IMR-90 (cell line): ENCODE results near the gene CYP4Z1. TPM values are rescaled to one million over a fixed set of nuclear protein-coding genes. Genes with fewer than 3 reads are reported as not detected.

ENCODE experiments used
- ATAC-seq: fragments of 200-7000 bp; cut with Tn5 transposase; 2 replicates; pipeline ENCODE4 v1.9.1; 2020; ENCODE audit warnings: low read depth, mild to moderate bottlenecking, moderate library complexity
- BruUV-seq: library from RNA; stranded (reverse); fragments of 400-500 nt; replicated peaks from 2 replicates; lab custom pipeline; 2021; lab: Mats Ljungman, UMichigan
- CTCF ChIA-PET: fragments of 300-600 bp; formaldehyde crosslinking; extraction: SDS; loops from one replicate; lab custom pipeline; 2021; ENCODE audit warnings: antibody characterized with exemption; lab: Yijun Ruan, JAX
- POLR2A ChIA-PET: fragments of 300-600 bp; sonication (Branson Sonifier 250); formaldehyde crosslinking; loops from one replicate; lab custom pipeline; 2022; ENCODE audit warnings: antibody characterized with exemption; ENCODE audit not compliant: unreplicated experiment; lab: Charles Lee
- DNase-seq: peaks from one replicate; pipeline ENCODE4 v3.0.0; 2013
- H2AFZ ChIP-seq: replicated peaks from 2 replicates; pipeline ENCODE3; 2013; ENCODE audit warnings: low read length, mild to moderate bottlenecking; ENCODE audit not compliant: poor library complexity
- H2AK5ac ChIP-seq: 2 replicates; pipeline ENCODE4 v1.6.1; 2013; ENCODE audit warnings: low read depth, low read length, inconsistent platforms
- H2AK9ac ChIP-seq: replicated peaks from 2 replicates; pipeline ENCODE3; 2013; ENCODE audit warnings: mild to moderate bottlenecking, low read depth, low read length, moderate library complexity; ENCODE audit not compliant: poor library complexity
- H2BK120ac ChIP-seq: 2 replicates; pipeline ENCODE4 v1.6.1; 2013; ENCODE audit warnings: low read depth, low read length, inconsistent platforms
- H2BK15ac ChIP-seq: 3 replicates; pipeline ENCODE4 v1.6.1; 2013; ENCODE audit warnings: low read depth, low read length, inconsistent platforms
- H2BK20ac ChIP-seq: 2 replicates; pipeline ENCODE4 v1.6.1; 2013; ENCODE audit warnings: low read depth, mild to moderate bottlenecking, inconsistent platforms, low read length, moderate library complexity
- H2BK5ac ChIP-seq: 2 replicates; pipeline ENCODE4 v1.6.1; 2013; ENCODE audit warnings: mild to moderate bottlenecking, low read depth, low read length, inconsistent platforms; ENCODE audit not compliant: poor library complexity, severe bottlenecking
- H3K14ac ChIP-seq: replicated peaks from 2 replicates; pipeline ENCODE4 v1.6.1; 2013; ENCODE audit warnings: low read depth, low read length, inconsistent platforms
- H3K18ac ChIP-seq: 2 replicates; pipeline ENCODE4 v1.6.1; 2013; ENCODE audit warnings: low read depth, low read length, control low read depth
- H3K23ac ChIP-seq: 2 replicates; pipeline ENCODE4 v1.6.1; 2013; ENCODE audit warnings: low read depth, low read length, inconsistent platforms
- H3K27ac ChIP-seq: 2 replicates; pipeline ENCODE4 v1.5.1; 2013; ENCODE audit warnings: mild to moderate bottlenecking, control low read depth, low read length; ENCODE audit not compliant: insufficient read depth
- H3K27me3 ChIP-seq: 2 replicates; pipeline ENCODE4 v1.6.1; 2013; ENCODE audit warnings: low read length; ENCODE audit not compliant: control insufficient read depth, insufficient read depth
- H3K36me3 ChIP-seq: 2 replicates; pipeline ENCODE4 v1.6.1; 2013; ENCODE audit warnings: low read length, mixed read lengths; ENCODE audit not compliant: control insufficient read depth, insufficient read depth
- H3K4ac ChIP-seq: 2 replicates; pipeline ENCODE4 v1.6.1; 2013; ENCODE audit warnings: low read depth, low read length, inconsistent platforms
- H3K4me1 ChIP-seq: 2 replicates; pipeline ENCODE4 v1.6.1; 2013; ENCODE audit warnings: low read length, mixed read lengths; ENCODE audit not compliant: control insufficient read depth, insufficient read depth
- H3K4me2 ChIP-seq: 2 replicates; pipeline ENCODE4 v1.6.1; 2013; ENCODE audit warnings: low read depth, mild to moderate bottlenecking, control low read depth, low read length, moderate library complexity
- H3K4me3 ChIP-seq: 2 replicates; pipeline ENCODE4 v1.5.1; 2013; ENCODE audit warnings: low read depth, mild to moderate bottlenecking, control low read depth, low read length, moderate library complexity; ENCODE audit not compliant: insufficient read depth
- H3K56ac ChIP-seq: 2 replicates; pipeline ENCODE4 v1.6.1; 2013; ENCODE audit warnings: low read length, inconsistent platforms; ENCODE audit not compliant: insufficient read depth; ENCODE audit errors: extremely low read depth
- H3K79me1 ChIP-seq, 2 experiments: 2 replicates each; pipeline ENCODE4 v1.6.1; 2013; ENCODE audit warnings: low read length in 2 of 2, inconsistent platforms in 1 of 2, low read depth in 1 of 2
- H3K9ac ChIP-seq: 2 replicates; pipeline ENCODE4 v1.6.1; 2013; ENCODE audit warnings: low read depth, low read length, control low read depth
- H3K9me1 ChIP-seq: 2 replicates; pipeline ENCODE4 v1.6.1; 2013; ENCODE audit warnings: low read length, inconsistent platforms; ENCODE audit not compliant: insufficient read depth
- H3K9me3 ChIP-seq: 2 replicates; pipeline ENCODE4 v1.6.1; 2013; ENCODE audit warnings: low read length; ENCODE audit not compliant: control insufficient read depth, insufficient read depth
- H4K20me1 ChIP-seq: 2 replicates; pipeline ENCODE4 v1.6.1; 2013; ENCODE audit warnings: low read length, inconsistent platforms; ENCODE audit not compliant: insufficient read depth
- H4K5ac ChIP-seq: 2 replicates; pipeline ENCODE4 v1.6.1; 2013; ENCODE audit warnings: mild to moderate bottlenecking, low read depth, low read length, control low read depth
- H4K8ac ChIP-seq, 2 experiments: 2 replicates each; pipeline ENCODE4 v1.6.1; 2013; ENCODE audit warnings: low read depth in 2 of 2, low read length in 2 of 2, control low read depth in 1 of 2, inconsistent platforms in 1 of 2
- H4K91ac ChIP-seq: 2 replicates; pipeline ENCODE4 v1.6.1; 2013; ENCODE audit warnings: low read depth, low read length, inconsistent platforms; ENCODE audit not compliant: insufficient read depth
- MAFK ChIP-seq: IDR thresholded peaks from 2 replicates; pipeline ENCODE4 v1.6.1; 2012; ENCODE audit warnings: low read depth, low read length, improper control_type of control experiment
- MAZ ChIP-seq: IDR thresholded peaks from 2 replicates; pipeline ENCODE4 v1.6.1; 2012; ENCODE audit warnings: low read depth, mild to moderate bottlenecking, low read length, improper control_type of control experiment, moderate library complexity, borderline replicate concordance
- RFX5 ChIP-seq: IDR thresholded peaks from 2 replicates; pipeline ENCODE4 v1.8.0; 2012; ENCODE audit warnings: low read depth, mild to moderate bottlenecking, low read length, moderate library complexity
- SMC3 ChIP-seq: fragments of 150-350 bp; IDR thresholded peaks from 2 replicates; pipeline ENCODE4 v1.6.1; 2016; ENCODE audit warnings: low read depth, mild to moderate bottlenecking, antibody characterized with exemption, low read length, moderate library complexity
- WGBS, 2 experiments: methylation state at CpG; one replicate each; pipeline versions ENCODE4 v1.1.5 to v1.1.7; 2013; ENCODE audit warnings: missing lambda C conversion rate in 2 of 2; ENCODE audit not compliant: insufficient read length in 1 of 2; ENCODE audit errors: extremely low coverage in 2 of 2; 5-methylcytosine and 5-hydroxymethylcytosine counted together
- dilution Hi-C: fragments of 300-500 bp; cut with HindIII; formaldehyde crosslinking; loops from one replicate; pipeline ENCODE4 v1.14.3; 2018; ENCODE audit warnings: low sequenced_read_pairs; ENCODE audit not compliant: unreplicated experiment
- in situ Hi-C: fragments of 300-500 bp; cut with MboI; formaldehyde crosslinking; loops from 3 replicates; pipeline ENCODE4 v1.14.3; 2019; ENCODE audit warnings: low sequenced_read_pairs, inconsistent platforms, mixed read lengths
- intact Hi-C: fragments of 100-400 bp; cut with micrococcal nuclease; formaldehyde crosslinking; loops from 2 replicates; pipeline ENCODE4 v1.10.0; 2022
- polyA plus RNA-seq, 3 experiments: library from polyadenylated mRNA; depleted of rRNA; stranded (reverse); fragments of >200 nt; gene quantifications; 2 replicates each; pipeline ENCODE4 v1.2.3, GENCODE V29; 2012; ENCODE audit warnings: low replicate concordance in 1 of 3
- total RNA-seq: library from RNA; depleted of rRNA; stranded (reverse); fragments of >200 nt; gene quantifications from 2 replicates; pipeline ENCODE4 v1.2.3, GENCODE V29; 2012
- TF ChIP-seq, protein P1 (sequence below): conservative IDR thresholded peaks from 2 replicates; pipeline ENCODE4 v1.5.1; 2012; ENCODE audit warnings: mild to moderate bottlenecking, low read depth, low read length, improper control_type of control experiment

CYP4Z1 gene
- total and polyA plus RNA-seq, 2 of the 4 experiments (the other 2 are of a cell fraction) = not detected

DNA sequence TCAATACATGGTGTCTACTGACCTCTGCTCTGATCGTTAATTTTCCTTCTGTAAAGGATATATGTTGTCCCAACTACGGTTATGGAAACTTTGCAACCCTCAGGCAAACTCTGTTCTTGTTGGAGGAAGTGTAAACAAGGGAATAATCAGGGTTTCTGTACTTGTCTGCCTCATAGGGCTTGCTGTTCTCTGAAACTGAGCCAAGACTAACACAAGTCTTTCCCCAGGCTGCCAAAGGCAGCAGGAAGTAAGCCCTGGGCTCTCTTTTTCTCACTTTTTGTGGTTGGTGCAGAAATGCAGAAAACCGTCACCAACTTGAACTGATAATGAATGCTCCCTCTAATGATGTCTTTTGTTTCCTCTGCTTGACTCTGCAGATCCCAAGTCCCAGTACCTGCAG, 36.0 kb upstream of the CYP4Z1 start:
- intact Hi-C loops = no loop called here
- in situ Hi-C loops = no loop called here
- no peak overlapping the region for H2BK120ac ChIP-seq
- H3K27ac ChIP-seq = no peak overlapping the region
- H3K23ac ChIP-seq = no peak overlapping the region
- POLR2A ChIA-PET = no interaction called here
- no peak overlapping the region for H3K9ac ChIP-seq
- no peak overlapping the region for H4K5ac ChIP-seq
- no peaks in the 10 kb centered on the region for H3K27me3 ChIP-seq
- no peak overlapping the region for H3K18ac ChIP-seq
- no peak overlapping the region for H3K4me2 ChIP-seq
- no peaks in the 10 kb centered on the region for H4K20me1 ChIP-seq
- no peak overlapping the region for H2AK5ac ChIP-seq
- ATAC-seq (no peak), DNase-seq (no peak)
- WGBS, 2 experiments = no CpG with 5 or more reads among the region's 3 CpGs
- H2AFZ ChIP-seq = no peak overlapping the region
- no peak overlapping the region for H4K91ac ChIP-seq
- no peak overlapping the region for H2BK5ac ChIP-seq
- H3K79me1 ChIP-seq = no peaks in the 10 kb centered on the region
- no peak overlapping the region for H3K14ac ChIP-seq
- CTCF ChIA-PET = no interaction called here
- no peaks in the 10 kb centered on the region for H3K4me1 ChIP-seq
- no peak overlapping the region for H2AK9ac ChIP-seq
- no peak overlapping the region for H3K56ac ChIP-seq
- H3K4me3 ChIP-seq = no peak overlapping the region
- H2BK15ac ChIP-seq = no peak overlapping the region
- TF ChIP-seq, protein P1, sequence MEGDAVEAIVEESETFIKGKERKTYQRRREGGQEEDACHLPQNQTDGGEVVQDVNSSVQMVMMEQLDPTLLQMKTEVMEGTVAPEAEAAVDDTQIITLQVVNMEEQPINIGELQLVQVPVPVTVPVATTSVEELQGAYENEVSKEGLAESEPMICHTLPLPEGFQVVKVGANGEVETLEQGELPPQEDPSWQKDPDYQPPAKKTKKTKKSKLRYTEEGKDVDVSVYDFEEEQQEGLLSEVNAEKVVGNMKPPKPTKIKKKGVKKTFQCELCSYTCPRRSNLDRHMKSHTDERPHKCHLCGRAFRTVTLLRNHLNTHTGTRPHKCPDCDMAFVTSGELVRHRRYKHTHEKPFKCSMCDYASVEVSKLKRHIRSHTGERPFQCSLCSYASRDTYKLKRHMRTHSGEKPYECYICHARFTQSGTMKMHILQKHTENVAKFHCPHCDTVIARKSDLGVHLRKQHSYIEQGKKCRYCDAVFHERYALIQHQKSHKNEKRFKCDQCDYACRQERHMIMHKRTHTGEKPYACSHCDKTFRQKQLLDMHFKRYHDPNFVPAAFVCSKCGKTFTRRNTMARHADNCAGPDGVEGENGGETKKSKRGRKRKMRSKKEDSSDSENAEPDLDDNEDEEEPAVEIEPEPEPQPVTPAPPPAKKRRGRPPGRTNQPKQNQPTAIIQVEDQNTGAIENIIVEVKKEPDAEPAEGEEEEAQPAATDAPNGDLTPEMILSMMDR = no peak
- TF ChIP-seq MAZ = no peak
- no peak for TF ChIP-seq MAFK
- no peak for TF ChIP-seq SMC3
- TF ChIP-seq RFX5 = no peak
- dilution Hi-C loops = no loop called here
- H3K36me3 ChIP-seq = no peaks in the 10 kb centered on the region
- H3K4ac ChIP-seq = no peak overlapping the region
- no TSS peak for BruUV-seq
- H3K9me3 ChIP-seq = no peaks in the 10 kb centered on the region
- no peak overlapping the region for H2BK20ac ChIP-seq
- no peaks in the 10 kb centered on the region for H3K9me1 ChIP-seq
- H4K8ac ChIP-seq = no peak overlapping the region
